Measurements from ENCODE around the gene PRRT1B.

PRRT1B gene

DNA sequence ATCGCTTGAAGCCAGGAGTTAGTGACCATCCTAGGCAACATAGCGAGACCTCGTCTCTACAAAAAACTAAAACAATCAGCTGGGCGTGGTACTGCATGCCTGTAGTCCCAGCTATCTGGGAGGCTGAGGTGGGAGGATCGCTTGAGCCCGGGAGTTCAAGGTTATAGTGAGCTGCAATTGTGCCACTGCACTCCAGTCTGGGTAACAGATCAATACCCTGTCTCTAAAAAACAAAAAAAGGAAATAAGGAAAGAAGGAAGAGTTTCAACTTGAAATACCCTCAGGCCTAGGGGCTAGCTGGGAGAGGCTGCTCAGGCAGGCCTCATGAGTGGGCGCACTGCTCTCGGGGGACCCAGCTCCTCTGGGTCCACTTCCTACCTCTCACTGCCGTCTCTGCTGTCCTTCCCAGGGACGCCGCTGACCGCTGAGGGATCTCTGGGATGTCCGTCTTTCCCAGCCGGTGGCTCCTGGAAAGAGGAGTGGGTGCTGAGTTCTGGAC lies 56.4 kb downstream of the PRRT1B start:
- no peak for FAIRE-seq

DNA sequence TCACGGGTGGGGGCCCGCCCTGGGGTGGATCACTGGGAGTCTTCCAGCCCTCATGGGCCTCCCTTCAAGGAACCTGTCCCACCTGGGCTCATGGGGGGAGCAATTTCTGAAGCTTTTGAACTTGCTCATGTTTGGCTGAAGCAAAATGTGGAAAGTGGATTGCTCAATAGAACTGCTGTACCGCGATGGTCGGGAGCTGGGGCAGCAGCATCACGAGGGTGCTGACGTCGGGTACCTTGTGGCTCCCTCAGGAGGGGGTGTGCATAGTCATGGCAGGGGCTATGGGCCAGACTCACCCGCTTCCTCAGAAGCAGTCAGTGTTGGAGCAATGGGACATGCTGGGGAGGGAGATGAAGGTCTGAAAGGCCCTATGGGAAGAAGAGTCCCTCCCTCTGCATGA lies 57.9 kb downstream of the PRRT1B start:
- FAIRE-seq, result no peak

DNA sequence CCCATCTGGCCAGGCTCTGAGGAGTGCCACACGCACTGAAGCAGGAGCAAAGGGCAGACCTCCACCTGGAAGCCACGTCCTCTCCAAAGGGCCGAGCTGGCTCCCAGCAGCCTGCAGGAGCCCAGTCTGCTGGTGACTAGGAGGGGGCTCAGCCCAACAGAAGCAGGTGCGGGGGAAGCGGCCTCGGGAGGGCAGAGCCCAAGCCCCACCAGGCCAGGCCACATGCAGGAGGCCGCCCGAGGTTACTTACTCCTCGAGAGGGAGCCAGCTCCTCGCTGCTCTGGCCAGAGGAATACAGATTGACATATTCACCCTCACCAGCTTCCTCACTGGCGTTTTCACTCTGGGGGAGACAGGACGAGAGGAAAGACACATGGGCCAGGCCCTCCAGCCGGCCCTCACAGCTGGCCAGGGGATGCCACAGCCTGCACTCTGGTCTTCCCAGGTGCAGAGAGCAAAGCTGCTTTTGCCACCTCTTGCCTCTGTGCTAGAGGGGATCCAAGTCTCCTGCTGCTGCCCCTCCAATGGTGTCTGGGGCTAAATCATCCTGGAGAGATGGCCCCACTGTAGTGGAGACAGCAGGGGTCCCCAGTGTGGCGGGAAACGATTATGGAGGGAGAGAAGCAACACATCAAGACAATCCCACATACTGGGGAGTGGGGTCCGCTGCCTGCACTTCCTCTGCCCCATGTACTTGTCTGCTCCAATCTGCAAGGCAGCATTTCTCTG lies 58.6 kb downstream of the PRRT1B start:
- no peak for FAIRE-seq

DNA sequence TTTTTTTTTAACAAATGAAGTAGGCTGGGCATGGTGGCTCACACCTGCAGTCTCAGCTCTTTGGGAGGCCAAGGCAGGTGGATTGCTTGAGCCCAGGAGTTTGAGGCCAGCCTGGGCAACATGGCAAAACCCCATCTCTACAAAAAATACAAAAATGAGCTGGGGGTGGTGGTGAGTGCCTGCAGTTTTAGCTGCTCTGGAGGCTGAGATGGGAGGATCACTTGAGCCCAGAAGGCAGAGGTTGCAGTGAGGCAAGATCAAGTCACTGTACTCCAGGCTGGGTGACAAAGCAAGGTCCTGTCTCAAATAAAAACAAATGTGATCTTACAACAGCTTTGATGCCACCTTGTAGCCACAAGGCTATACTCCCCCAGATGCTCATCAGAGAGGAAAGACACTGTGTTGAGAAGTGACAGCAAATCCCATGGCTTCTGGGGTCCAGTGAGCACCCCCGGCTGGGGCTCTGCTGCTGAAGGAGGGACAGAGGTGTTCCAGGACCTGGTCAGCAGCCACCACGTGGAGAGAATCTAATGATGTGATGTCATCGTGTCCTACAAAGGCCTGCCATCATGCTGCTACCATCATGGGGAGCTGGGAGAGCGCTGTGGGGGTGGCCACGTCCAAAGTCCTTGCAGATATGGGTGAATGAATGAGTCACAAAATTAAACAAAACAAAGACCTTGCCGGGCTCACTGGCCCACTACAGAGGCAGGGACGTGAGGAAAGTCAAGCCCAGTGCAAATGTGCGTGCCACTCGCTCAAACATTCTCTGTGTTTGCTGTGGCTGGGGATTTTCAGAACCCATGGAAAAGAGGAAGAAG lies 60.7 kb downstream of the PRRT1B start:
- FAIRE-seq, result no peak

DNA sequence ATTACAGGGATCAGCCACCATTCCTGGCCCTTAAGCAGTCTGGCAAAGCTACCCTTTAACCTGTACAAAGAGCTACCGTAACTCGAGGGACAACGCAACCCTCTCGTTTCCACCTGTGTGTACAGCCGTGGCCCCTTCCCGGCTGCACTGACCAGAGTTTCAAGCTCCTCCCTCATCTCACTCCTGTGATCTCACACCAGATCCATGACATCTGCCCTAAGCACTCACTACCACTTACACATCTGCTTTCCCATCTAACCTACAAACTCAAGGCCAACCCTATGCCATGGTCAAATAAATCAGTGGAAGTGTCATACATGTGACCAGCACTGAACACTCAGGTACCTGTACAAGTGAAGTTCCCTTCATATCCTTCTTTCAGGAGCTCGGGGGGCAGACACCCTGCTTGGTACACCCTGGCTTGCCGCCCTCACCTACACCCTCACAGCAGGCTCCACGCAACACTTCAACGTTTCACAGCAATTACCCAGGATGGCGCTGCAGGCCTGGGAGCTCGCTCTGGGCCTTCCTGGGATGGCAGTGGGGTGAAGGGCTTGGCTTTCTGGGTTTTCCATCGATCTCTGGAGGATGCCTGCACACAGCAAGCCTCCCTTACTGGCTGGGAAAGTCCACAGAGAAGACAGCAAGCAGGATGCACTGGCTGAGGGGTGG lies 61.7 kb downstream of the PRRT1B start:
- FAIRE-seq, result no peak

DNA sequence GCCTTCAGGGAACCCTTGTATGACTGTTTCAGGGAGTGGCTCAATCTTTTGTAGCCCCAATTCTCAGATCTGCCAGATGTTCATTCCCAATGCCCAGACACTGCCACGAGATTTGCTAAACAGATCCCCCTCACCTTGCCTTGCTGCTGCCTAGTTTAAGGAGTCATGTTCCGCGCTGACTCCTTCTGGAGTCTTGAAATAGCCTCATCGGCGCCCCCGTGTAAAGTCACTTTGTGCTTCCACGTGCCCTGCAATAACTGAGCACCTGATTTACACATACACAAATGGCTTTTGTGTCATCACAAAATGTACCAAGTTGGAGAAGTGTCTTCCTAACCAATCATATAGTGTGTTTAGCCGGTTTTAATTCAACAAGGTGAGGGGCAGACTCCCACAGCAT lies 62.3 kb downstream of the PRRT1B start:
- FAIRE-seq, result no peak

DNA sequence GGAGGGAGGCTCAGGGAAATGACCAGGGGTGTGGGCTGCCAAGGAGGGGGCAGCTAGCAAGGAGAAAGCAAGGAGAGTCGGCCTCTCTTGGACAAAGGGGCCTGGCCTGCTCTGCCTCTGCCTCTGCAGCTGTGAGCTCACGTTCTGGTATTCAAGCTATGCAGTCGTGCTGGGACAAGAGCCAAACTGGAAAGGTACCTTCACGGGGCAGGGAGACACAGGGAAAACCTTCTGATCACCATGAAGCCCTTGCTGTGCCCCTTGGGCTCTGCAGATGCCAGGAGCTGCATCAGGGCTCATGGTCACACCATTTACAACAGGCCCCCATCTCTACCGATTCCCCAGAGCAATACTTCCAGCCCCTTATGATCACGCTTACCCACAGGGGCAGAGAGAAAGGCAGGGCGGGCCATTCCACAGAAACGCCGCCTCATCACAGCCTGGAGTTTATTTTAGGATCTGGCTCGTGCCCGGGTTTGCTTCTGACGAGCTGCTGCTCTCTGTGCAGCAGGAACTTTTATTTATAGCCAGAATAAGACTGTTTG lies 63.2 kb downstream of the PRRT1B start:
- FAIRE-seq, result no peak
